Sigmoid colon (tissue), 4 donors: ENCODE measurements around the gene GATB.

Experiments used
- POLR2AphosphoS5 ChIP-seq, 4 donors: sonication (generic); formaldehyde crosslinking; IDR thresholded peaks; one replicate each; pipeline ENCODE4 v1.6.1; 2017; ENCODE audit warnings: antibody characterized with exemption in 4 of 4
- TF ChIP-seq, protein P1 (sequence below), 4 experiments: fragments of 450-650 bp in 3 of 4; fragments of 200-600 bp in 1 of 4; IDR thresholded peaks; one replicate each; pipeline ENCODE4 v1.5.1; 2016 to 2019; ENCODE audit warnings: antibody characterized with exemption in 4 of 4, mild to moderate bottlenecking in 3 of 4, moderate library complexity in 2 of 4

GRCh38 chr4:151685303-151685702 is 75.5 kb downstream of the GATB start:
- TF ChIP-seq, protein P1, sequence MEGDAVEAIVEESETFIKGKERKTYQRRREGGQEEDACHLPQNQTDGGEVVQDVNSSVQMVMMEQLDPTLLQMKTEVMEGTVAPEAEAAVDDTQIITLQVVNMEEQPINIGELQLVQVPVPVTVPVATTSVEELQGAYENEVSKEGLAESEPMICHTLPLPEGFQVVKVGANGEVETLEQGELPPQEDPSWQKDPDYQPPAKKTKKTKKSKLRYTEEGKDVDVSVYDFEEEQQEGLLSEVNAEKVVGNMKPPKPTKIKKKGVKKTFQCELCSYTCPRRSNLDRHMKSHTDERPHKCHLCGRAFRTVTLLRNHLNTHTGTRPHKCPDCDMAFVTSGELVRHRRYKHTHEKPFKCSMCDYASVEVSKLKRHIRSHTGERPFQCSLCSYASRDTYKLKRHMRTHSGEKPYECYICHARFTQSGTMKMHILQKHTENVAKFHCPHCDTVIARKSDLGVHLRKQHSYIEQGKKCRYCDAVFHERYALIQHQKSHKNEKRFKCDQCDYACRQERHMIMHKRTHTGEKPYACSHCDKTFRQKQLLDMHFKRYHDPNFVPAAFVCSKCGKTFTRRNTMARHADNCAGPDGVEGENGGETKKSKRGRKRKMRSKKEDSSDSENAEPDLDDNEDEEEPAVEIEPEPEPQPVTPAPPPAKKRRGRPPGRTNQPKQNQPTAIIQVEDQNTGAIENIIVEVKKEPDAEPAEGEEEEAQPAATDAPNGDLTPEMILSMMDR (IDR thresholded peaks at IDR 0.05): no peak
- no peak for TF ChIP-seq POLR2AphosphoS5 (IDR thresholded peaks at IDR 0.05)
